H1 (cell line): Measurements from ENCODE around the gene SMARCC2. TPM values are rescaled to one million over a fixed set of nuclear protein-coding genes. Genes with fewer than 3 reads are reported as not detected.

Experiments used
- CTCF ChIA-PET: fragments of 300-600 bp; sonication (Branson Sonifier 250); formaldehyde crosslinking; loops from one replicate; lab custom pipeline; 2021; ENCODE audit not compliant: partially characterized antibody; lab: Charles Lee
- POLR2A ChIA-PET: fragments of 300-600 bp; sonication (Branson Sonifier 250); formaldehyde crosslinking; loops from one replicate; lab custom pipeline; 2021; ENCODE audit warnings: inconsistent platforms; ENCODE audit not compliant: partially characterized antibody; lab: Charles Lee
- DNase-seq, 2 experiments: peaks; one replicate each; pipeline versions ENCODE4 v3.0.0 to v3.0.0-alpha.2; 2010 to 2022; ENCODE audit warnings: low spot score in 2 of 2, low read depth in 1 of 2, mixed read lengths in 1 of 2
- FAIRE-seq: peaks from 2 replicates; lab custom pipeline; 2011; peaks lifted over from hg19 to GRCh38; lab: Jason Lieb, UNC
- H2AFZ ChIP-seq: 2 replicates; pipeline ENCODE4 v1.8.1; 2012; ENCODE audit warnings: low read length, inconsistent platforms
- H2AK5ac ChIP-seq: 2 replicates; pipeline ENCODE4 v1.6.1; 2013; ENCODE audit warnings: low read depth, low read length
- H2BK120ac ChIP-seq: replicated peaks from 2 replicates; pipeline ENCODE3; 2013; ENCODE audit warnings: low read depth, low read length, inconsistent platforms
- H2BK12ac ChIP-seq: 2 replicates; pipeline ENCODE4 v1.6.1; 2013; ENCODE audit warnings: low read depth, low read length
- H2BK15ac ChIP-seq: 2 replicates; pipeline ENCODE4 v1.6.1; 2013; ENCODE audit warnings: low read length
- H2BK20ac ChIP-seq: 2 replicates; pipeline ENCODE4 v1.6.1; 2013; ENCODE audit warnings: low read length
- H2BK5ac ChIP-seq: 2 replicates; pipeline ENCODE4 v1.6.1; 2013; ENCODE audit warnings: low read depth, low read length
- H3K14ac ChIP-seq: 2 replicates; pipeline ENCODE4 v1.6.1; 2013; ENCODE audit warnings: inconsistent platforms; ENCODE audit not compliant: insufficient read length
- H3K18ac ChIP-seq: 2 replicates; pipeline ENCODE4 v1.6.1; 2013; ENCODE audit warnings: low read length; ENCODE audit errors: extremely low read depth
- H3K23ac ChIP-seq: 2 replicates; pipeline ENCODE4 v1.6.1; 2013; ENCODE audit warnings: inconsistent platforms; ENCODE audit not compliant: insufficient read length
- H3K23me2 ChIP-seq: 2 replicates; pipeline ENCODE4 v1.6.1; 2013; ENCODE audit warnings: low read depth, low read length
- H3K27ac ChIP-seq: 2 replicates; pipeline ENCODE4 v1.6.1; 2011; ENCODE audit warnings: low read depth, low read length, inconsistent platforms
- H3K27me3 ChIP-seq, 4 experiments: replicated peaks in 1 of 4; 1 replicate in 1 of 4; 2 replicates in 3 of 4; pipeline versions ENCODE4 v1.6.1 to v1.8.1; 2011 to 2013; ENCODE audit warnings: low read length in 3 of 4, mild to moderate bottlenecking in 3 of 4, inconsistent platforms in 2 of 4, mixed read lengths in 2 of 4, moderate library complexity in 1 of 4; ENCODE audit not compliant: control insufficient read depth in 3 of 4, insufficient read depth in 3 of 4; ENCODE audit errors: extremely low read depth in 1 of 4
- H3K36me3 ChIP-seq, 4 experiments: 2 replicates each; pipeline versions ENCODE4 v1.6.1 to v1.8.1; 2011 to 2013; ENCODE audit warnings: mild to moderate bottlenecking in 4 of 4, low read length in 3 of 4, moderate library complexity in 2 of 4, control low read depth in 1 of 4, inconsistent platforms in 1 of 4; ENCODE audit not compliant: insufficient read depth in 4 of 4, control insufficient read depth in 2 of 4
- H3K4ac ChIP-seq: replicated peaks from 2 replicates; pipeline ENCODE3; 2013; ENCODE audit warnings: low read length, low read depth, mixed read lengths, inconsistent platforms; ENCODE audit not compliant: insufficient read length
- H3K4me1 ChIP-seq, 4 experiments: replicated peaks in 1 of 4; 1 replicate in 1 of 4; 2 replicates in 3 of 4; pipeline versions ENCODE4 v1.6.1 to v1.8.1; 2011 to 2013; ENCODE audit warnings: low read length in 3 of 4, inconsistent platforms in 2 of 4, mixed read lengths in 1 of 4; ENCODE audit not compliant: insufficient read depth in 4 of 4, control insufficient read depth in 3 of 4
- H3K4me2 ChIP-seq, 2 experiments: 2 replicates each; pipeline versions ENCODE4 v1.6.1 to v1.8.1; 2011 to 2013; ENCODE audit warnings: low read depth in 2 of 2, low read length in 2 of 2, control low read depth in 1 of 2, inconsistent platforms in 1 of 2, mild to moderate bottlenecking in 1 of 2; ENCODE audit not compliant: insufficient read depth in 1 of 2
- H3K4me3 ChIP-seq, 4 experiments: fragments of 200-600, 300-600 bp in 1 of 4; sonication (generic), shearing (Covaris generic), sonication (Bioruptor Twin) in 1 of 4; 2 replicates each; pipeline versions ENCODE4 v1.5.1 to v1.8.1; 2011 to 2016; ENCODE audit warnings: low read length in 4 of 4, low read depth in 3 of 4, control low read depth in 2 of 4, inconsistent platforms in 2 of 4, mild to moderate bottlenecking in 2 of 4, mixed read lengths in 1 of 4, moderate library complexity in 1 of 4; ENCODE audit not compliant: insufficient read depth in 2 of 4; ENCODE audit errors: extremely low read depth in 1 of 4
- H3K56ac ChIP-seq: replicated peaks from 2 replicates; pipeline ENCODE3; 2013; ENCODE audit warnings: low read depth, mild to moderate bottlenecking, mixed read lengths, low read length, inconsistent platforms; ENCODE audit not compliant: insufficient read length
- H3K79me1 ChIP-seq: 2 replicates; pipeline ENCODE4 v1.6.1; 2013; ENCODE audit warnings: low read depth, low read length, control low read depth
- H3K79me2 ChIP-seq, 2 experiments: 2 replicates each; pipeline versions ENCODE4 v1.6.1 to v1.8.1; 2012 to 2013; ENCODE audit warnings: low read length in 2 of 2, mild to moderate bottlenecking in 2 of 2, inconsistent platforms in 1 of 2; ENCODE audit not compliant: insufficient read depth in 2 of 2, control insufficient read depth in 1 of 2
- H3K9ac ChIP-seq, 4 experiments: replicated peaks in 1 of 4; 1 replicate in 1 of 4; 2 replicates in 3 of 4; pipeline versions ENCODE4 v1.6.1 to v1.8.1; 2011 to 2013; ENCODE audit warnings: low read depth in 3 of 4, low read length in 3 of 4, control low read depth in 2 of 4, mild to moderate bottlenecking in 2 of 4, moderate library complexity in 2 of 4, inconsistent platforms in 1 of 4; ENCODE audit errors: extremely low read depth in 1 of 4
- H3K9me3 ChIP-seq, 2 experiments: 2 replicates each; pipeline versions ENCODE4 v1.6.1 to v1.8.1; 2012 to 2013; ENCODE audit warnings: mild to moderate bottlenecking in 2 of 2, moderate library complexity in 2 of 2, control low read depth in 1 of 2, inconsistent platforms in 1 of 2, low read depth in 1 of 2, low read length in 1 of 2, mixed read lengths in 1 of 2; ENCODE audit not compliant: insufficient read depth in 2 of 2
- H4K20me1 ChIP-seq, 2 experiments: replicated peaks in 1 of 2; 2 replicates each; pipeline versions ENCODE3 to v1.8.1; 2011 to 2013; ENCODE audit warnings: inconsistent platforms in 2 of 2, low read length in 2 of 2, mild to moderate bottlenecking in 1 of 2; ENCODE audit not compliant: insufficient read depth in 2 of 2, control insufficient read depth in 1 of 2
- H4K5ac ChIP-seq: 2 replicates; pipeline ENCODE4 v1.6.1; 2013; ENCODE audit warnings: low read length, low read depth, mixed read lengths, inconsistent platforms; ENCODE audit not compliant: insufficient read length
- H4K8ac ChIP-seq: 2 replicates; pipeline ENCODE4 v1.8.0; 2013; ENCODE audit warnings: mild to moderate bottlenecking, moderate library complexity, low read length, inconsistent platforms; ENCODE audit not compliant: insufficient read depth; ENCODE audit errors: extremely low read depth
- H4K91ac ChIP-seq: replicated peaks from 2 replicates; pipeline ENCODE3; 2013; ENCODE audit warnings: low read length, mixed read lengths, inconsistent platforms; ENCODE audit not compliant: insufficient read length
- BACH1 ChIP-seq: IDR thresholded peaks from 2 replicates; pipeline ENCODE4 v1.6.1; 2012; ENCODE audit warnings: low read length, improper control_type of control experiment
- GTF2F1 ChIP-seq: IDR thresholded peaks from 2 replicates; pipeline ENCODE4 v1.6.1; 2012; ENCODE audit warnings: low read depth, low read length, improper control_type of control experiment, borderline replicate concordance
- HDAC2 ChIP-seq, 2 experiments: fragments of 300-600 bp in 1 of 2; sonication (generic) in 1 of 2; IDR thresholded peaks; 2 replicates each; pipeline ENCODE4 v1.6.1; 2011 to 2012; ENCODE audit warnings: low read depth in 2 of 2, low read length in 2 of 2, mild to moderate bottlenecking in 2 of 2, moderate library complexity in 2 of 2, borderline replicate concordance in 1 of 2, inconsistent platforms in 1 of 2
- HDAC6 ChIP-seq: IDR thresholded peaks from one replicate; pipeline ENCODE4 v1.7.1; 2012; ENCODE audit warnings: low read depth, mild to moderate bottlenecking, inconsistent platforms, low read length, moderate library complexity
- NANOG ChIP-seq: IDR thresholded peaks from 2 replicates; pipeline ENCODE4 v1.6.1; 2011; ENCODE audit warnings: low read length, low read depth, mild to moderate bottlenecking, inconsistent platforms; ENCODE audit not compliant: insufficient read depth, poor library complexity, severe bottlenecking
- POLR2A ChIP-seq, 2 experiments: IDR thresholded peaks; 1 replicate in 1 of 2; 2 replicates in 1 of 2; pipeline ENCODE4 v1.6.1; 2011; ENCODE audit warnings: low read depth in 2 of 2, low read length in 2 of 2, mild to moderate bottlenecking in 2 of 2; ENCODE audit errors: control extremely low read depth in 1 of 2
- SAP30 ChIP-seq: fragments of 300-600 bp; sonication (generic); IDR thresholded peaks from 2 replicates; pipeline ENCODE4 v1.7.1; 2012; ENCODE audit warnings: low read length, moderate library complexity, mild to moderate bottlenecking, inconsistent platforms; ENCODE audit not compliant: insufficient read depth, insufficient replicate concordance
- TAF1 ChIP-seq: IDR thresholded peaks from 2 replicates; pipeline ENCODE4 v1.6.1; 2011; ENCODE audit warnings: mild to moderate bottlenecking, low read depth, low read length
- WGBS, 2 experiments: shearing (Covaris generic) in 1 of 2; methylation state at CpG; one replicate each; pipeline versions ENCODE4 v1.1.6 to v1.1.7; 2013 to 2015; ENCODE audit warnings: low lambda C conversion rate in 2 of 2, mixed read lengths in 2 of 2, inconsistent platforms in 1 of 2, low coverage in 1 of 2, missing lambda C conversion rate in 1 of 2; ENCODE audit not compliant: insufficient replicate concordance in 2 of 2, insufficient coverage in 1 of 2, insufficient read length in 1 of 2; ENCODE audit errors: extremely low coverage in 1 of 2, missing lambda C conversion rate in 1 of 2; 5-methylcytosine and 5-hydroxymethylcytosine counted together
- polyA plus RNA-seq, 7 experiments: library from polyadenylated mRNA; depleted of rRNA in 3 of 7; stranded (reverse) in 5 of 7; unstranded in 2 of 7; fragments of >200 nt in 5 of 7; fragments of 200-250 nt in 2 of 7; gene quantifications; 1 replicate in 5 of 7; 2 replicates in 1 of 7; 4 replicates in 1 of 7; pipeline versions ENCODE4 v1.2.1 to v1.2.3, GENCODE V29; 2011 to 2013; ENCODE audit warnings: missing spikeins in 2 of 7, mixed read lengths in 2 of 7
- total RNA-seq: library from RNA; stranded (reverse); fragmentation: NEBNext Ultra II Directional; extraction: Animal tissue kit (Norgen Biotek cat#: 25700); gene quantifications from 2 replicates; pipeline ENCODE4 v1.2.1, GENCODE V29; 2021

The SMARCC2 gene
- total and polyA plus RNA-seq, 2 of the 8 experiments (the other 6 are each of a cell fraction or from before 2014, with no cell fraction given), result 33.9 to 78.5 TPM

- H3K27ac ChIP-seq, result peak within 1 kb of the TSS; percentile 97
- H2AK5ac ChIP-seq, result no peak within 1 kb of the TSS
- no peak within 1 kb of the TSS for H3K4ac ChIP-seq
- ChIA-PET POLR2A (interaction anchor here (0.6 to 7.1 kb wide), 34 partner anchors 10 to 314 kb away, joined by 3 to 267 read pairs (median 5); partner anchors contain the start of genes ANKRD52, CNPY2, COQ10A and DNAJC14), CTCF (interaction anchor here (0.5 to 5.3 kb wide), 24 partner anchors 12 to 138 kb away, joined by 3 to 47 read pairs (median 6); partner anchors contain the start of genes ESYT1, MYL6B, PA2G4 and RNF41)
- peaks cover 0 to 9% (median 5%) of the 10 kb centered on the region in 4 experiments; a peak in 5 of 7 replicates for H3K4me1 ChIP-seq
- FAIRE-seq (peak; percentile 82), DNase-seq (peak; percentile 96 to 100)
- H3K9me3 ChIP-seq, result no peaks in the 10 kb centered on the region
- H3K56ac ChIP-seq, result peak within 1 kb of the TSS; percentile 78
- peak within 1 kb of the TSS; percentile 100; the same call in 1 of the 2 replicates for H3K18ac ChIP-seq
- H3K23ac ChIP-seq, result no peak within 1 kb of the TSS
- peaks cover 5 to 23% (median 13%) of the 10 kb centered on the region in 4 experiments; a peak in 7 of 8 replicates for H3K36me3 ChIP-seq
- 2% methylated on average over 61 of the region's 61 CpGs; no CpG with 5 or more reads in 1 of the 2 experiments for WGBS, 2 experiments
- peak within 1 kb of the TSS; percentile 85 to 99 (median 96) for H3K4me3 ChIP-seq
- H2BK15ac ChIP-seq, result peak within 1 kb of the TSS; percentile 83; the same call in 1 of the 2 replicates
- H4K8ac ChIP-seq, result no peak within 1 kb of the TSS
- H4K20me1 ChIP-seq, result peaks cover 0 to 3% of the 10 kb centered on the region in 2 experiments
- peak within 1 kb of the TSS; percentile 96 to 99 for H3K4me2 ChIP-seq
- H3K27me3 ChIP-seq, result no peaks in the 10 kb centered on the region
- peak within 1 kb of the TSS; percentile 98 for H2BK5ac ChIP-seq
- H3K14ac ChIP-seq, result no peak within 1 kb of the TSS
- H2AFZ ChIP-seq, result no peak within 1 kb of the TSS; the same call in 1 of the 2 replicates
- no peak within 1 kb of the TSS for H2BK120ac ChIP-seq
- H4K91ac ChIP-seq, result no peak within 1 kb of the TSS
- H3K9ac ChIP-seq, result peak within 1 kb of the TSS; percentile 93 to 100 (median 98)
- peaks cover 10% of the 10 kb centered on the region for H3K23me2 ChIP-seq
- H4K5ac ChIP-seq, result peak within 1 kb of the TSS; percentile 93
- peaks cover 3 to 13% of the 10 kb centered on the region in 2 experiments; a peak in 3 of 4 replicates for H3K79me2 ChIP-seq
- H2BK20ac ChIP-seq, result no peak within 1 kb of the TSS
- H2BK12ac ChIP-seq, result no peak within 1 kb of the TSS; the same call in 1 of the 2 replicates
- no peaks in the 10 kb centered on the region; the same call in 1 of the 2 replicates for H3K79me1 ChIP-seq
- TF ChIP-seq NANOG, result no peak
- TF ChIP-seq SAP30, result no peak
- peak; percentile 90 for TF ChIP-seq TAF1
- TF ChIP-seq HDAC6, result no peak
- no peak; a peak in 1 of 4 replicates for TF ChIP-seq HDAC2 (IDR thresholded peaks at IDR 0.05; ENCODE audit: borderline replicate concordance in 1 of 2, low read depth in 2 of 2, low read length in 2 of 2)
- no peak for TF ChIP-seq BACH1
- TF ChIP-seq POLR2A (IDR thresholded peaks at IDR 0.05; ENCODE audit: control extremely low read depth in 1 of 2, low read depth in 2 of 2, low read length in 2 of 2), result peak; percentile 98 to 100
- TF ChIP-seq GTF2F1, result peak; percentile 16; the same call in 1 of the 2 replicates
These were observed 71.2 kb downstream of the SMARCC2 start, which contains the start of gene ZC3H10 for GRCh38 chr12:56117778-56118687. TSS of gene ZC3H10 (plus strand) at chr12:56118266. CDS start at chr12:56120563, 2,297 bp downstream.
